Activated naive CD8-positive, alpha-beta T cell treated with anti-CD3 and anti-CD28 coated beads for 36 hours (primary cell): Measurements from ENCODE around the gene CNTN5. TPM values are rescaled to one million over a fixed set of nuclear protein-coding genes. Genes with fewer than 3 reads are reported as not detected.

ENCODE experiments used
- DNase-seq: peaks from one replicate; pipeline ENCODE4 v3.0.0; 2021
- H3K27ac Mint-ChIP-seq: one replicate; pipeline ENCODE4 v1.8.0; 2022; ENCODE audit warnings: mild to moderate bottlenecking, moderate library complexity, mixed read lengths
- H3K27me3 Mint-ChIP-seq: one replicate; pipeline ENCODE4 v1.8.0; 2022; ENCODE audit warnings: mild to moderate bottlenecking, mixed read lengths
- H3K36me3 Mint-ChIP-seq: one replicate; pipeline ENCODE4 v1.8.0; 2021; ENCODE audit warnings: mild to moderate bottlenecking, mixed read lengths
- H3K4me1 Mint-ChIP-seq: one replicate; pipeline ENCODE4 v1.8.0; 2021; ENCODE audit warnings: mixed read lengths
- H3K4me3 Mint-ChIP-seq: one replicate; pipeline ENCODE4 v1.8.0; 2022; ENCODE audit warnings: mild to moderate bottlenecking, moderate library complexity, mixed read lengths
- H3K9me3 Mint-ChIP-seq: one replicate; pipeline ENCODE4 v1.8.0; 2022; ENCODE audit warnings: mixed read lengths
- total RNA-seq, 2 experiments: library from RNA; stranded (reverse); gene quantifications; one replicate each; pipeline ENCODE4 v1.2.3, GENCODE V29; 2021

CNTN5 gene
- total RNA-seq, 2 experiments from 2014 or later, result not detected

DNA sequence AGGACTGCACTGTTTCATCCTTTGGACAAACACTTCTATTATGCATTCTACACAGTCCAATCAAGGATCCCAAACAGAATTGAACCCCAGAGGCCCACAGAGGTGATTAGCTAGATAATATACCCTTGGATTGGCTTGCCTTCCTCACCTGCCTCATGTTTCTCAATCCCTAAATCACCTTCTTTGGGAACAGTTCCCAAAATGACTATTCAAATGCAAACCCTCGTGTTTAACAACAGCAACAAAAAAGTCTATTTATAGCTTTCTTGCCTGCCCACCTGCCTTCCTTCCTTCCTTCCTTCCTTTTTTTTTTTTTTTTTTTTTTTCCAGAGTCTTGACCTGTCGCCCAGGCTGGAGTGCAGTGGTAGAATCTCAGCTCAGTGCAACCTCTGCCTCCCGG is 180.0 kb downstream of the CNTN5 start:
- H3K27ac Mint-ChIP-seq, result no peak overlapping the region
- DNase-seq, result no peak

GRCh38 chr11:99208813-99209212 is 188.1 kb downstream of the CNTN5 start:
- Mint-ChIP-seq H3K4me1 (no peaks in the 10 kb centered on the region), H3K36me3 (no peaks in the 10 kb centered on the region), H3K4me3 (no peak overlapping the region), H3K9me3 (no peaks in the 10 kb centered on the region), H3K27ac (no peak overlapping the region), H3K27me3 (no peaks in the 10 kb centered on the region)
- DNase-seq, result no peak

More for the DNA sequence above, 180.0 kb downstream of the CNTN5 start:
- Mint-ChIP-seq H3K27me3 (no peaks in the 10 kb centered on the region), H3K9me3 (peaks cover 5% of the 10 kb centered on the region), H3K4me3 (no peak overlapping the region), H3K36me3 (no peaks in the 10 kb centered on the region), H3K4me1 (no peaks in the 10 kb centered on the region)

DNA sequence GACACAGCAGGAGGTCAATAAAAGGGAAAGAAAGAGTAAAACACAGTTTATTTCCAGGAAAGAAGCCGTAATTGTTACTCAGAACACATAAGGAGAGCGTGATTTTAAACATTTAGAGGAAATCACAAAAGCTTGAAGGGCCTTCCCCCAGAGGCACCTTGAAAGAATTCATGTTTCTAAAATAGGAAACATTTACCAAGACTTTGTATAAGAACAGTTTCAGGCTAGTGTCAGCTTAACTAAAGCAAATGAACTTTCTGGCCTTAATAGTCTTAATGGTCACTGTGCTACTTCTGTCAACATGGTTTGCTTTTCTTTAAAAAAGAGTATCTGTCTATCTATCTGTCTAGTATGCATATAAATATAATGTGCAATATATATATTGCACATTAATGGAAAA is 208.8 kb downstream of the CNTN5 start:
- Mint-ChIP-seq H3K27ac (no peak overlapping the region), H3K4me1 (no peaks in the 10 kb centered on the region), H3K4me3 (no peak overlapping the region), H3K27me3 (no peaks in the 10 kb centered on the region), H3K36me3 (no peaks in the 10 kb centered on the region), H3K9me3 (peaks cover 11% of the 10 kb centered on the region)
- no peak for DNase-seq

DNA sequence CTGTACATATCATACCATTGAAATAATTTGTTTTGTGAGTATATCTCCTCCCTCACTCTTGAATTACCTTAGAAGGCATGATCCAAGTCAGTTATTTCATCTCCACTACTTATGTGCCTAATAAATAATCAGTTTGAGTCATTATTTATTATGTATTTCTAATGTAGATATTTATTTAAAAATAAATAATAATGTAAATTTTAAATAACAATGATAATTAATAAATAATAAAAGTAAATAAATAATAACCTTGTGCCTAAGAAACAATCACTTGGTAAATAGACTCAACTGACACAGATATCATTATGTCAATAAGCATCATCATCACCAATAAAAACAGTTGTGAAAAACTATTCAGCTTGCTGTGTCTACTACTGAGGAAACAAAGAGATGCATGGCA is 213.8 kb downstream of the CNTN5 start:
- no peak overlapping the region for H3K27ac Mint-ChIP-seq
- H3K9me3 Mint-ChIP-seq, result peaks cover 8% of the 10 kb centered on the region
- no peaks in the 10 kb centered on the region for H3K36me3 Mint-ChIP-seq
- H3K4me3 Mint-ChIP-seq, result no peak overlapping the region
- H3K27me3 Mint-ChIP-seq, result no peaks in the 10 kb centered on the region
- no peak for DNase-seq
- no peaks in the 10 kb centered on the region for H3K4me1 Mint-ChIP-seq

DNA sequence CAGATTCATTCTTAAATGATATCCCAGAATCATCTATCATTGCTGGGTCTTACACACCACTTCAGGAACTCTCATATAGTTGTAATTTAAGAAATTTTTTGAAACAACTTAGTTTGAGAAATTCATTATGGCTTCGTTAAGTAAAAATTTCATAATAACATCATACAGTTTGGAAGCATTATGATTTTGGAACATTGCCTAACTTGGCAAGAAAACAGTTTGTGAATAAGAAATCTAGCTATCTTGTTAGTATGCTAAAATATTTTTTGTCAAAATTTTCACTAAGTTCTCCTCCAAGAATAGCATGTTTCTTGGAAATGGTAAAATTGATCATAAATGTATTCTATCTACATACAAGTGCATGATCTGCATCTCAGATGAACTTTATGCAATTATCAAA is 217.7 kb downstream of the CNTN5 start:
- Mint-ChIP-seq H3K27ac (no peak overlapping the region), H3K4me1 (no peaks in the 10 kb centered on the region), H3K4me3 (no peak overlapping the region), H3K36me3 (no peaks in the 10 kb centered on the region), H3K27me3 (no peaks in the 10 kb centered on the region), H3K9me3 (peaks cover 1% of the 10 kb centered on the region)
- no peak for DNase-seq

- no peak for DNase-seq
- Mint-ChIP-seq H3K27ac (no peak overlapping the region), H3K36me3 (no peaks in the 10 kb centered on the region), H3K27me3 (no peaks in the 10 kb centered on the region), H3K4me1 (no peaks in the 10 kb centered on the region), H3K9me3 (peaks cover 1% of the 10 kb centered on the region), H3K4me3 (no peak overlapping the region)
Observed at GRCh38 chr11:99240192-99241030, 219.7 kb downstream of the CNTN5 start.

DNA sequence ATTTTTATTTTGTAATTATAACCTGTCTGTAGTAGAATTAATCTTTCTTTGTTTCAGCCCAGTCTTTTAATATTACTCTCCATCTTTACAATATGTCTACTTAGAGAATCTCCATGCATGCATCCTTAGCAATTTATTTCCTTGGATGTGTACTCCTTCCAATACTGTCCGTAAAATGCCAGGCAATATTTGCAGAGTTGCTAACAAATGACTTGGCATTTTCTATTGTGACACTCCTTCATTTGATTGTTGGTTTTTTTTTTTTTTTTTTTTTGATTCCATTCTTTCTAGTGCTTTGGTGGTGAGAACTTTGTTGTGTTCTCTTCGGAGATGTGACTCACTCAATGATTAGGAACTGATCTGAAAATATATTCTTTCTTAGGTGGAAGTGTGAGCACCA is 220.3 kb downstream of the CNTN5 start:
- Mint-ChIP-seq H3K36me3 (no peaks in the 10 kb centered on the region), H3K27me3 (no peaks in the 10 kb centered on the region), H3K9me3 (peaks cover 1% of the 10 kb centered on the region), H3K4me3 (no peak overlapping the region), H3K27ac (no peak overlapping the region), H3K4me1 (no peaks in the 10 kb centered on the region)
- no peak for DNase-seq

DNA sequence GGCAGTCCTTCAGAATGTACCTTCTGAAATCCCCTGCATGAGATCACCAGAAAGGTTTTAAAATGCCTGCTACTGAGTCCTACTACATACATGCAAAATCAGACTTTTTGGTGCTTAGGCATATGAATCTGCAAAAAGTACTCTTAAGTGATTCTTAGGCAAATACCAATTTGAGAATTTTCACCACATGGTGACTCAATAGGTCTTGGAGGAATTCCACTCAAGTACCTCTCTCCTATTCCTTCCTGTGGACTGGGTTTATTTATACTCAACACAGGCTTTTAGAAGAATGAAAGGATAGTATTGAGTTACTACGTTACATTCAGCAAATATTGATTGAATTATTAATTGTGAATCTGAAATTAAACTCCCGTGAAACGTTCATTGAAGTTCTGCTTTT is 223.9 kb downstream of the CNTN5 start:
- no peak for DNase-seq
- Mint-ChIP-seq H3K4me3 (no peak overlapping the region), H3K9me3 (peaks cover 2% of the 10 kb centered on the region), H3K27ac (no peak overlapping the region), H3K36me3 (no peaks in the 10 kb centered on the region), H3K27me3 (no peaks in the 10 kb centered on the region), H3K4me1 (no peaks in the 10 kb centered on the region)

- Mint-ChIP-seq H3K4me1 (no peaks in the 10 kb centered on the region), H3K27ac (no peak overlapping the region), H3K4me3 (no peak overlapping the region), H3K27me3 (no peaks in the 10 kb centered on the region), H3K36me3 (no peaks in the 10 kb centered on the region), H3K9me3 (peaks cover 2% of the 10 kb centered on the region)
- DNase-seq, result no peak
Observed at GRCh38 chr11:99246199-99246598, 225.4 kb downstream of the CNTN5 start.

GRCh38 chr11:99256614-99257013 is 235.9 kb downstream of the CNTN5 start:
- H3K27me3 Mint-ChIP-seq, result no peaks in the 10 kb centered on the region
- H3K9me3 Mint-ChIP-seq, result peaks cover 2% of the 10 kb centered on the region
- H3K4me1 Mint-ChIP-seq, result no peaks in the 10 kb centered on the region
- H3K27ac Mint-ChIP-seq, result no peak overlapping the region
- no peak overlapping the region for H3K4me3 Mint-ChIP-seq
- H3K36me3 Mint-ChIP-seq, result no peaks in the 10 kb centered on the region
- no peak for DNase-seq

GRCh38 chr11:99257131-99257530 is 236.4 kb downstream of the CNTN5 start:
- H3K4me1 Mint-ChIP-seq, result no peaks in the 10 kb centered on the region

DNA sequence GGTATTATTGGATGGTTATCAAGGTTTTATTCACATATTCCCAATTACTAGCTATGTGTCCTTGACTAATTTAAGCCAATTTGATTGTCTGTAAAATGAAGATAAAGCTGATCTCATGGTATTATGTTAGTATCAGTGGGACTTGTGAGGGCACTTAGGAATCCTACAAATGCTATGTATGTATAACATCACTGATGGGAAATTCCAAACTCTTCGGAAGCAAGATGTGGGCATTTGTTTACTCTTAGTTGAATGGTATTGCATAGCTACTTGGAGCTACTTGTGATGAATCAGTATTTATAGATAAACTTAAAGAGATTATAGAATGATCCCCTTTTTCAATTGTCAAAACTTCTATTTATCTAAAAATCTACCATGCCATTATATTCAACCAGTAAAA is 239.9 kb downstream of the CNTN5 start:
- Mint-ChIP-seq H3K9me3 (no peaks in the 10 kb centered on the region), H3K27ac (no peak overlapping the region), H3K36me3 (no peaks in the 10 kb centered on the region), H3K27me3 (no peaks in the 10 kb centered on the region), H3K4me3 (no peak overlapping the region), H3K4me1 (no peaks in the 10 kb centered on the region)
- DNase-seq, result no peak

More at GRCh38 chr11:99257131-99257530, 236.4 kb downstream of the CNTN5 start:
- no peaks in the 10 kb centered on the region for H3K9me3 Mint-ChIP-seq
- no peak overlapping the region for H3K27ac Mint-ChIP-seq
- no peaks in the 10 kb centered on the region for H3K27me3 Mint-ChIP-seq
- no peak overlapping the region for H3K4me3 Mint-ChIP-seq
- no peak for DNase-seq
- no peaks in the 10 kb centered on the region for H3K36me3 Mint-ChIP-seq

- Mint-ChIP-seq H3K27me3 (no peaks in the 10 kb centered on the region), H3K4me1 (no peaks in the 10 kb centered on the region), H3K36me3 (no peaks in the 10 kb centered on the region), H3K9me3 (peaks cover 3% of the 10 kb centered on the region), H3K27ac (no peak overlapping the region), H3K4me3 (no peak overlapping the region)
- no peak for DNase-seq
Observed at GRCh38 chr11:99268886-99269285, 248.1 kb downstream of the CNTN5 start.

- DNase-seq, result no peak
- Mint-ChIP-seq H3K27me3 (no peaks in the 10 kb centered on the region), H3K36me3 (no peaks in the 10 kb centered on the region), H3K4me3 (no peak overlapping the region), H3K4me1 (no peaks in the 10 kb centered on the region), H3K27ac (no peak overlapping the region), H3K9me3 (peaks cover 5% of the 10 kb centered on the region)
Observed at GRCh38 chr11:99271527-99271926, 250.8 kb downstream of the CNTN5 start.

- Mint-ChIP-seq H3K27me3 (no peaks in the 10 kb centered on the region), H3K27ac (no peak overlapping the region), H3K9me3 (peaks cover 4% of the 10 kb centered on the region), H3K4me3 (no peak overlapping the region), H3K4me1 (no peaks in the 10 kb centered on the region), H3K36me3 (no peaks in the 10 kb centered on the region)
- no peak for DNase-seq
Observed at GRCh38 chr11:99275521-99275920, 254.8 kb downstream of the CNTN5 start.

GRCh38 chr11:99277281-99277680 is 256.5 kb downstream of the CNTN5 start:
- peaks cover 4% of the 10 kb centered on the region for H3K9me3 Mint-ChIP-seq
- no peak overlapping the region for H3K4me3 Mint-ChIP-seq
- DNase-seq, result no peak
- H3K36me3 Mint-ChIP-seq, result no peaks in the 10 kb centered on the region
- H3K27me3 Mint-ChIP-seq, result no peaks in the 10 kb centered on the region
- H3K27ac Mint-ChIP-seq, result no peak overlapping the region
- H3K4me1 Mint-ChIP-seq, result no peaks in the 10 kb centered on the region
